Ramos (cell line): Measurements from ENCODE around the gene SLC25A41.

Experiments
- in situ Hi-C: fragments of 300-500 bp; cut with MboI; formaldehyde crosslinking; loops from one replicate; pipeline ENCODE4 v1.14.3; 2022; ENCODE audit warnings: low sequenced_read_pairs; ENCODE audit not compliant: unreplicated experiment

The SLC25A41 gene

DNA sequence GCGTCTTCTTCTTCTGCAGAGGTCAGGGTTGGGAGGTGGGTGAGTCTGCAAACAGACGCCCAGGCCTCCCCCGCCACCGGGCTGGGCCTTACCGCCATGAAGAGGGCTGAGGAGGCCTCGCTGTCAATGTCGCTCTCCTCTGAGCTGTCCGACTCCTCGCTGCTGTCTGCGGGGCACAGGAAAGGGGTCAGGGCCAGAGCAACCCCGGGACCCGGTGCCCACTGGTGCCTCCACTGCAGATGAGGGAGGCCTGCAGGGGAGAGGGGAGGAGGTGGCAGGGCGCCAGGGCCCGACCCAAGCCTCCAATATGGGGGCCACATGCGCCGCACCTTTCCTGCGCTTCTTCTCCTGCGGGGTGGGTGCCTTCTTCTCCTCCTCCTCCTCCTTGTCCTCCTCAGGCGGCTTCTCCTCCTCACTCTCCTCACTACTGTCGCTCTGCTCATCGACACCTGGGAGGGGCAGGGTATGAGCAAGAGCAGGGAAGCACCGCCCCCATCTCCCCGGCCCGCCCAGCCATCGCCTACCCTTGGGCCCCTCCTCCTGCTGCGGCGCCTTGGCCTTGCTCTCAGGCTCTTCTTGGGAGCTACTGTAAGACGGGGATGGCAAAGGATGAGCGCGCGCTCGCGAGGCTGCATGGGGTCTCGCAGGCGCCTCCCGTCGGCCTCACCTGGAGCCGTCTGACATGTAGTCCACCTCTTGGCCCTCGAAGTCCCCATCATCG lies 52.4 kb downstream of the SLC25A41 start:
- in situ Hi-C loops, result no loop called here

DNA sequence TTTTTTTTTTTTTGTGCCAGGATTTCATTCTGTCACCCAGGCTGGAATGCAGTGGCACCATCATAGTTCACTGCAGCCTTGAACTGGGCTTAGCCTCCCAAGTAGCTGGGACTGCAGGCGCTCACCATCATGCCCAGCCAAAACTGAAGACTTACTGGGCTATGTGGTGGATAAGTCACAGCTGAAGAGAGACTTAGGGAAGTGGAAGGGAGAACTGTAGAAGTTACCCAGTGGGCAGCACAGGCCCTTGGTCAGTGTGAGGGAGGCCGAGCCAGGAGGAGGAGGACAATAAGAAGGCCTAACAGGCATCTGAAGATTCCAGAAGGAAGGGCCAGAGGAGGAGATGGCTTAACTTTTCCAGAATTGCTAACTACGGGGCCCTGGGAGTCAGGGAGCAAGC lies 53.8 kb downstream of the SLC25A41 start:
- in situ Hi-C loops, result no loop called here

DNA sequence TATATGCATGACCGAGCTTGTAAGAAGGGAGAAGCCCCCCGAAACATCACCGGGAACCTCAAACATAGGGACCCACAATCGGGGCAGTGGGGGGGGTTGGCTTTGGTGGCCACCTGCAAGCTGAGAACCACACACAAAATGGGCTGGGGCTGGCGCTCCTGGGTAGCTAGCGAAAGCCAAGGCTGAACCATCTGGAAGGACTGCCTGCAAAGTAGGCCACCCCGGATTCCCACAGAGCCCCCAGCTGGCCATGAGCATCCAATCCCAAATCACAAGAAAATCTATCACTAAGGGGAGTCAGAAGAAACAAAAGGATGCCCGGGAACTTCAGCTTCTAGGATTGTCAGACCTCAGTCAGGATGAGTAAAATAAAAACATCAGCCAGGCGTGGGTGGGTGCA lies 55.1 kb downstream of the SLC25A41 start:
- in situ Hi-C loops, result no loop called here

DNA sequence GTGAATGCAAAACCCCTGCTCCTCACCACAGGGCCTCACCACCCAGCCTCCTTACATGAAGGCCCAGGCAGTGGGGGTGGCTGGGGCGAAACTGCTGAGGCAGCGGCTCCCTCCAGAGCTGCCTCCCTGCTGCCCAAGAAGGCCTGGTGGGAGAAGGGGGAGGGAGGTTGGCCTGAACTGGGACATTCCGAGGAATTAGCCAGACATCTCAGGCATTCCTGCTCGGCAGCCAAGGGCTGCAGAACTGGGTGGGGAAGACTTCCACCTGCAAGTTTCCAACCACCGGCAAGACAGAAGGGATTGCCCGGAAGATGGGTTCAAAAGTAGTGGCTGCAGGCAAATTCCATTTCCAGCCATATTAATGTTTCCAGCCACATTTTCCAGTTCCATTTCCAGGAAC lies 55.5 kb downstream of the SLC25A41 start:
- in situ Hi-C loops, result no loop called here

DNA sequence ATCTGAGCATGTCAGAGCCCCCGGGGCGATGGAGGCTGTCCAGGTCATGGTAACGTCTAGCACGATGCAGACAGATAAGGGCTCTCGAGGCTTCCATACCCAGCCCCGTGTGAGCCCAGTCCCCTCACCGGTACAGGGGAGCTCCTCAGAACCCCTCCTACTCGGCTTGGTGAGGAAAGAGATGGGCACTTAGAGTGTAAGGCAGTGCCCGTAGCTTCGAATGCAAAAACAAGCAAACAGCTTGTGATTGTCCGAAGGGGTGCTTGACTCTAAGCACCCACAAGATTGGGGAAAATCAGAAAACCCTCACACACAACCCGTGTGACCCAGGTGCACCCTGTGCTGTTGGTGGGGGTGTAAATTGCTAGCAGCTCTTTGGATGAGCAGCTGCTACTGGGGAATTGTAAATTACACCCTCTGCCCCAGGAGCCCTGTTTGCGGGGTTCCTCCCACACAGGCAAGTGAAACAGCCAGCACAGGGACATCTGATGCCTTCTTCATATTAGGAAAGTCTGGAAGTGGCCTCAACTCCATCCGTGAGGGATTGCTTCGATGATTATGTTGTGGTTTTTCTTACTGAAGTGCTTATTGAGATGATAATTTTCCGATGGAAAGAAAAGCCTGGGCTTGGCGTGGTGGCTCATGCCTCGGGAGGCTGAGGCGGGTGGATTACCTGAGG lies 56.9 kb downstream of the SLC25A41 start:
- in situ Hi-C loops, result no loop called here
